Endodermal cell (in vitro differentiated cells): ENCODE data around the gene PPARG. TPM values are rescaled to one million over a fixed set of nuclear protein-coding genes. Genes with fewer than 3 reads are reported as not detected.

Experiments
- DNase-seq: peaks from one replicate; pipeline ENCODE4 v3.0.0-alpha.2; 2017
- H3K27ac ChIP-seq: 2 replicates; pipeline ENCODE4 v1.5.1; 2013; ENCODE audit warnings: mild to moderate bottlenecking, low read depth, low read length, moderate library complexity
- H3K27me3 ChIP-seq: 2 replicates; pipeline ENCODE4 v1.6.1; 2013; ENCODE audit warnings: mild to moderate bottlenecking, low read length, moderate library complexity; ENCODE audit not compliant: insufficient read depth, control insufficient read depth, poor library complexity, severe bottlenecking
- H3K36me3 ChIP-seq: 2 replicates; pipeline ENCODE4 v1.7.0; 2013; ENCODE audit warnings: mild to moderate bottlenecking, low read length, moderate library complexity; ENCODE audit not compliant: control insufficient read depth, insufficient read depth
- H3K4me1 ChIP-seq: one replicate; pipeline ENCODE4 v1.7.0; 2013; ENCODE audit warnings: low read length; ENCODE audit not compliant: control insufficient read depth, insufficient read depth
- H3K4me3 ChIP-seq: 2 replicates; pipeline ENCODE4 v1.5.1; 2013; ENCODE audit warnings: mild to moderate bottlenecking, low read length, moderate library complexity
- H3K9ac ChIP-seq: 2 replicates; pipeline ENCODE4 v1.6.1; 2013; ENCODE audit warnings: mild to moderate bottlenecking, low read length, moderate library complexity; ENCODE audit not compliant: poor library complexity, severe bottlenecking; ENCODE audit errors: extremely low read depth
- H3K9me3 ChIP-seq: 2 replicates; pipeline ENCODE4 v1.6.1; 2013; ENCODE audit warnings: mild to moderate bottlenecking, low read length, moderate library complexity; ENCODE audit not compliant: control insufficient read depth
- H3K27ac Mint-ChIP-seq: 2 replicates; pipeline ENCODE4 v1.8.0; 2020; ENCODE audit warnings: mixed read lengths
- H3K27me3 Mint-ChIP-seq: 2 replicates; pipeline ENCODE4 v1.8.0; 2021; ENCODE audit warnings: mild to moderate bottlenecking, mixed read lengths; ENCODE audit not compliant: insufficient read depth
- H3K36me3 Mint-ChIP-seq: 2 replicates; pipeline ENCODE4 v1.8.0; 2020; ENCODE audit warnings: low read depth, mixed read lengths
- H3K4me1 Mint-ChIP-seq: 2 replicates; pipeline ENCODE4 v1.8.0; 2020; ENCODE audit warnings: mixed read lengths
- H3K4me3 Mint-ChIP-seq: 2 replicates; pipeline ENCODE4 v1.8.0; 2020; ENCODE audit warnings: mild to moderate bottlenecking, moderate library complexity, mixed read lengths
- H3K9me3 Mint-ChIP-seq: 2 replicates; pipeline ENCODE4 v1.8.0; 2020; ENCODE audit warnings: mild to moderate bottlenecking, mixed read lengths
- WGBS, 2 experiments: methylation state at CpG; one replicate each; pipeline versions ENCODE4 v1.1.5 to v1.1.7; 2013; ENCODE audit warnings: missing lambda C conversion rate in 2 of 2, mixed read lengths in 1 of 2; ENCODE audit not compliant: insufficient coverage in 1 of 2, insufficient read length in 1 of 2; 5-methylcytosine and 5-hydroxymethylcytosine counted together
- total RNA-seq, 2 donors: library from RNA; stranded (reverse); fragmentation: NEBNext Ultra II Directional in 1 of 2; extraction: Animal tissue kit (Norgen Biotek cat#: 25700) in 1 of 2; gene quantifications; 2 replicates in 1 of 2; 3 replicates in 1 of 2; pipeline ENCODE4 v1.2.1, GENCODE V29; 2021
- TF ChIP-seq, protein P1 (sequence below): fragments of 200-600 bp; sonication (generic); conservative IDR thresholded peaks from 2 replicates; pipeline ENCODE4 v1.5.0; 2021; ENCODE audit warnings: antibody characterized with exemption, mild to moderate bottlenecking

Gene PPARG
- total RNA-seq, 2 donors from 2014 or later: 3.8 to 4.5 TPM

- Histone ChIP-seq H3K4me3 (no peak overlapping the region), H3K27ac (no peak overlapping the region), H3K9me3 (peaks cover 7% of the 10 kb centered on the region), H3K27me3 (peaks cover 84% of the 10 kb centered on the region), H3K9ac (no peak overlapping the region), H3K4me1 (peaks cover 8% of the 10 kb centered on the region), H3K36me3 (no peaks in the 10 kb centered on the region)
- Mint-ChIP-seq H3K27ac (no peak overlapping the region), H3K9me3 (peaks cover 1% of the 10 kb centered on the region), H3K4me1 (peaks cover 9% of the 10 kb centered on the region), H3K36me3 (no peaks in the 10 kb centered on the region), H3K4me3 (no peak overlapping the region), H3K27me3 (peaks cover 75% of the 10 kb centered on the region)
- TF ChIP-seq, protein P1, sequence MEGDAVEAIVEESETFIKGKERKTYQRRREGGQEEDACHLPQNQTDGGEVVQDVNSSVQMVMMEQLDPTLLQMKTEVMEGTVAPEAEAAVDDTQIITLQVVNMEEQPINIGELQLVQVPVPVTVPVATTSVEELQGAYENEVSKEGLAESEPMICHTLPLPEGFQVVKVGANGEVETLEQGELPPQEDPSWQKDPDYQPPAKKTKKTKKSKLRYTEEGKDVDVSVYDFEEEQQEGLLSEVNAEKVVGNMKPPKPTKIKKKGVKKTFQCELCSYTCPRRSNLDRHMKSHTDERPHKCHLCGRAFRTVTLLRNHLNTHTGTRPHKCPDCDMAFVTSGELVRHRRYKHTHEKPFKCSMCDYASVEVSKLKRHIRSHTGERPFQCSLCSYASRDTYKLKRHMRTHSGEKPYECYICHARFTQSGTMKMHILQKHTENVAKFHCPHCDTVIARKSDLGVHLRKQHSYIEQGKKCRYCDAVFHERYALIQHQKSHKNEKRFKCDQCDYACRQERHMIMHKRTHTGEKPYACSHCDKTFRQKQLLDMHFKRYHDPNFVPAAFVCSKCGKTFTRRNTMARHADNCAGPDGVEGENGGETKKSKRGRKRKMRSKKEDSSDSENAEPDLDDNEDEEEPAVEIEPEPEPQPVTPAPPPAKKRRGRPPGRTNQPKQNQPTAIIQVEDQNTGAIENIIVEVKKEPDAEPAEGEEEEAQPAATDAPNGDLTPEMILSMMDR: no peak
- WGBS, 2 experiments: 79 to 84% methylated on average over 5 of the region's 5 CpGs
- DNase-seq: no peak
These were observed 162.6 kb downstream of the PPARG start for GRCh38 chr3:12451481-12451880.

- H3K27ac Mint-ChIP-seq: no peak overlapping the region
- WGBS, 2 experiments: 91 to 100% methylated on average over 1 of the region's 1 CpG
- H3K36me3 Mint-ChIP-seq: no peaks in the 10 kb centered on the region
- Histone ChIP-seq H3K4me3 (no peak overlapping the region), H3K4me1 (peaks cover 8% of the 10 kb centered on the region), H3K9me3 (peaks cover 7% of the 10 kb centered on the region), H3K36me3 (no peaks in the 10 kb centered on the region), H3K9ac (no peak overlapping the region), H3K27ac (no peak overlapping the region), H3K27me3 (peaks cover 83% of the 10 kb centered on the region)
- TF ChIP-seq, protein P1: no peak
- peaks cover 9% of the 10 kb centered on the region for H3K4me1 Mint-ChIP-seq
- DNase-seq: no peak
- H3K9me3 Mint-ChIP-seq: peaks cover 1% of the 10 kb centered on the region
- H3K4me3 Mint-ChIP-seq: no peak overlapping the region
- H3K27me3 Mint-ChIP-seq: peaks cover 74% of the 10 kb centered on the region
These were observed 163.1 kb downstream of the PPARG start for GRCh38 chr3:12451960-12452359.

- Mint-ChIP-seq H3K9me3 (peaks cover 1% of the 10 kb centered on the region), H3K27ac (no peak overlapping the region), H3K4me3 (no peak overlapping the region), H3K4me1 (peaks cover 9% of the 10 kb centered on the region), H3K27me3 (peaks cover 71% of the 10 kb centered on the region), H3K36me3 (no peaks in the 10 kb centered on the region)
- H3K9ac ChIP-seq: no peak overlapping the region
- H3K36me3 ChIP-seq: no peaks in the 10 kb centered on the region
- 88 to 93% methylated on average over 11 to 12 of the region's 12 CpGs for WGBS, 2 experiments
- H3K4me1 ChIP-seq: peaks cover 8% of the 10 kb centered on the region
- no peak overlapping the region for H3K27ac ChIP-seq
- TF ChIP-seq, protein P1: peak; percentile 25
- peaks cover 76% of the 10 kb centered on the region for H3K27me3 ChIP-seq
- no peak for DNase-seq
- H3K4me3 ChIP-seq: no peak overlapping the region
- H3K9me3 ChIP-seq: peaks cover 7% of the 10 kb centered on the region
These were observed 163.8 kb downstream of the PPARG start for GRCh38 chr3:12452361-12453330.
